H54 (cell line): ENCODE results near the gene BUB1B.
"Not testable (repeated sequence)": the region's sequence is repeated elsewhere in the genome, so short reads cannot be mapped to it uniquely, and the experiment has no call there.

ENCODE experiments used
- DNase-seq: peaks from one replicate; pipeline ENCODE4 v3.0.0; 2011; ENCODE audit warnings: low spot score, mixed read lengths; ENCODE audit not compliant: insufficient read length
- FAIRE-seq: peaks from 3 replicates; lab custom pipeline; 2011; peaks lifted over from hg19 to GRCh38; lab: Jason Lieb, UNC
- POLR2A ChIP-seq: IDR thresholded peaks from 2 replicates; pipeline ENCODE4 v1.6.1; 2011; ENCODE audit warnings: low read depth, mild to moderate bottlenecking, low read length

BUB1B gene

DNA sequence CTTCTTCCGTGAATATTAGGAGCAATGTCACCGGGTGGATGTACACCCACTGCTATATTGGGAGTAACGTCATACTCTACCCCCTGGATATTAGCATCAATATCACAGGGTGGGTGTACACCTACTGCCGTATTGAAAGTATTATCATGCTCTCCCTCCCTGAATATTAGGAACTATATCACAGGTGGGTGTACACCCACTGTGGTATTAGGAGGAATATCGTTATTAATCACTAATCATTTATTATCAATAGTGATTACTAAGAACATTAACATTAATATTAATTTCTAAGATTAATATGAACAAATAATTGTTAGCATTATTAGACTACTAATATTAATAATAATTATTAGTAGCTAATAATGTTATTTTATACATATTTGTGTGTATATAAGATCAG, 30.8 kb upstream of the BUB1B start:
- no peak for DNase-seq
- TF ChIP-seq POLR2A = no peak
- FAIRE-seq = no peak

GRCh38 chr15:40130799-40131502, 29.9 kb upstream of the BUB1B start:
- no peak for FAIRE-seq
- TF ChIP-seq POLR2A = no peak
- DNase-seq = no peak

DNA sequence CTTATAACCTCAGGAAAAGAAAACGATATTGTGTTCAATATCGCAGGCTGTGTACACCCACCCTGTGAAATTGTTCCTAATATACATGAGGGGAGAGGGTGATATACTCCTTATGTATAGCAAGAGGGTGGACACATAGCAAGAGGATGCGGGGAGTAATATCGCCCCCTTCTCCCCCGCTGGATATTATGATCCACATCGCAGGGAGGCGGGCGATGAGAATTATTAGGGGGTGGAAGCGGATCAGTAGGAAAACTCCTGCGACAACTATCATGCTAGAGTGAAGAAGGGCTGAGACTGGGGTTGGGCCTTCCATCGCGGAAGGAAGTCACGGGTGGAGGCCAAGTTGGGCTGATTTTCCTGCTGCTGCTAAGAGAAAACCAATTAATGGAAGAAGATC, 27.3 kb upstream of the BUB1B start:
- DNase-seq (no peak), FAIRE-seq (no peak)
- no peak for TF ChIP-seq POLR2A

GRCh38 chr15:40134885-40135284, 26.0 kb upstream of the BUB1B start:
- TF ChIP-seq POLR2A = no peak
- no peak for FAIRE-seq
- DNase-seq = no peak

DNA sequence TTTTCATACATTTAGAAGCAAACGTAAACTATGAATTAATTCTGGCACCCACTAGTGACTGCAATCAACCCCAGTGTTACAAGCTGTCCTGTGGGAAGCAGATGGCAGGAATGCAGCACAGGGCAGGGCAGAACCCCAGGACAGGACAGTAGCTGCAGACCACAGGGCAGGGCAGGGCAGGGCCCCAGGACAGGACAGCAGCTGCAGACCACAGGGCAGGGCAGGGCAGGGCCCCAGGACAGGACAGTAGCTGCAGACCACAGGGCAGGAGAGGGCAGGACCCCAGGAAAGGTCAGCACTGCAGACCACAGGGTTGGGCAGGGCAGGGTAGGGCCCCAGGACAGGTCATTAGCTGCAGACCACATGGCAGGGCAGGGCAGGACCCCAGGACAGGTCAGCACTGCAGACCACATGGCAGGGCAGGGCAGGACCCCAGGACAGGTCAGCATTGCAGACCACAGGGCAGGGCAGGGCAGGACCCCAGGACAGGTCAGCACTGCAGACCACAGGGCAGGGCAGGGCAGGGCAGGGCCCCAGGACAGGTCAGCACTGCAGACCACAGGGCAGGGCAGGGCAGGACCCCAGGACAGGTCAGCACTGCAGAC, 24.9 kb upstream of the BUB1B start:
- not testable (repeated sequence) for DNase-seq, FAIRE-seq

DNA sequence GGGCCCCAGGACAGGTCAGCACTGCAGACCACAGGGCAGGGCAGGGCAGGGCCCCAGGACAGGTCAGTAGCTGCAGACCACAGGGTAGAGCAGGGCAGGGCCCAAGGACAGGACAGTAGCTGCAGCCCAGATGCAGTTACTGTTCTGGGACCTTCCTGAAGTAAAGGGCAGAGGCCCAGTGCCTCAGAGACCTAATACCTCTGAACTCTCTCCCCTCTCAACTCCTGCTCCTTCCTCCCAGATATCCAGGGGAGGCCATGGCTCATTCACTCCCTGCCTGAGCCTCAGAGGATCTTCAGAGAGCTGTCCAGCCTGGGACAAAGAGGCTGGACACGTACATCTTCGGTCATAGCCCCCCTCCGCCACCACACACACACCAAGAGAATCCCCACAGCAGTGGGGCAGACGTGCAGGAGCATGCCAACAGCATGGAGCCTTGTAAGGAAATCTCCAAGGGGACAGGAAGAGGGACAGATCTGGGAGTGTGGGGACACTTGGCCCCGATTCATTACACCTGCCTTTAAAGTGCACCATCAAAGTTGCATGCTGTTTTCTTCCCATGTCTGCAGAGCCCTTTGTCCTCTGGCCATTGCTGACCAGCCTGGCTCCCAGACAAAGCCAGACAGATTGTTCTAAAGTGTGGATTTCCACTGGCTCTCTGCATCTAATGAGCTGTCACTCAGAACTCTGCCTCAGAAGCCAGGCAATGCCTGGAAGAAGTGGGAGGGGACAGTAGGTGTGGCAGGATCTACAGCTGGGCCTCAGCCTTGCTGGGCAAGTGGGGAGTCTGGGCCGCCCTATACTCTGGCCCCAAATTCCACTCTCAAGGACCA, 24.2 kb upstream of the BUB1B start:
- no peak for TF ChIP-seq POLR2A
- DNase-seq (no peak), FAIRE-seq (no peak)

GRCh38 chr15:40137303-40138200, 23.3 kb upstream of the BUB1B start:
- FAIRE-seq (no peak), DNase-seq (no peak)
- TF ChIP-seq POLR2A = no peak

DNA sequence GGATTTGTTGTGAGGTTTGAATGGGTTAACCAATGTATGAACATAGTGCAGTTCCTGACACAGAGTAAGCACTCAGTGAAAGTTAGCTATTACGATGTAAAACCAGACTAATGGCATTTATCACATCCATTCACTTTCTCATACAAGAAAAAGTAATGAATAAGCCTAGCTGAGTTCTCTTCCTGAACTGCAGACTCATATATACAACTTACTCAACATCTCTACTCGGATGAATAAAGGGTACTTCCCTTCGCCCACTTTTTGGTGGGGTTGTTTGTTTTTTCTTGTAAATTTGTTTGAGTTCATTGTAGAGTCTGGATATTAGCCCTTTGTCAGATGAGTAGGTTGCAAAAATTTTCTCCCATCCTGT, 22.7 kb upstream of the BUB1B start:
- DNase-seq, FAIRE-seq: not testable (repeated sequence)

DNA sequence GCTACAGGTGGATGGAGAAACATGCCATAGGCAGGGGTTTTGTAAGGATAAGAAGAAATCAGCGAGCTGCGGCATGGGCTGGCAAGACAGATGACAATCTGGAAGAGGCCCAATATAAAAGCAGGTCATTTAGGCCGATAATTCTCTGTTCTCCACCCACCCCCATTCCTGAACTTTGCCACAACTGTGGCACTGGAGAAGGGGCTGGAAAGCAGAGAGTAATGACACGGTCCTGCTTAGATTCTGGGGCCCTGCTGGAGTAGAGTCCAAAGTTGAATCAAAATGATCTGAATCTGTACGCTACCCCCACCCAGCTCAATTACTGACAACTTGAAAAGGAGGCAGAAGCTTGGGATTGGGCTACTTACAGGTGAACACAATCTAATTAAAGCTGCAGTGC, 18.4 kb upstream of the BUB1B start:
- no peak for DNase-seq
- TF ChIP-seq POLR2A = no peak
- no peak for FAIRE-seq

- DNase-seq (peak; percentile 39), FAIRE-seq (peak; percentile 15)
- TF ChIP-seq POLR2A = no peak
These were observed 14.8 kb upstream of the BUB1B start for GRCh38 chr15:40146037-40146436.

- TF ChIP-seq POLR2A = no peak
- no peak for DNase-seq
- no peak for FAIRE-seq
These were observed 11.5 kb upstream of the BUB1B start for GRCh38 chr15:40149339-40149738.

DNA sequence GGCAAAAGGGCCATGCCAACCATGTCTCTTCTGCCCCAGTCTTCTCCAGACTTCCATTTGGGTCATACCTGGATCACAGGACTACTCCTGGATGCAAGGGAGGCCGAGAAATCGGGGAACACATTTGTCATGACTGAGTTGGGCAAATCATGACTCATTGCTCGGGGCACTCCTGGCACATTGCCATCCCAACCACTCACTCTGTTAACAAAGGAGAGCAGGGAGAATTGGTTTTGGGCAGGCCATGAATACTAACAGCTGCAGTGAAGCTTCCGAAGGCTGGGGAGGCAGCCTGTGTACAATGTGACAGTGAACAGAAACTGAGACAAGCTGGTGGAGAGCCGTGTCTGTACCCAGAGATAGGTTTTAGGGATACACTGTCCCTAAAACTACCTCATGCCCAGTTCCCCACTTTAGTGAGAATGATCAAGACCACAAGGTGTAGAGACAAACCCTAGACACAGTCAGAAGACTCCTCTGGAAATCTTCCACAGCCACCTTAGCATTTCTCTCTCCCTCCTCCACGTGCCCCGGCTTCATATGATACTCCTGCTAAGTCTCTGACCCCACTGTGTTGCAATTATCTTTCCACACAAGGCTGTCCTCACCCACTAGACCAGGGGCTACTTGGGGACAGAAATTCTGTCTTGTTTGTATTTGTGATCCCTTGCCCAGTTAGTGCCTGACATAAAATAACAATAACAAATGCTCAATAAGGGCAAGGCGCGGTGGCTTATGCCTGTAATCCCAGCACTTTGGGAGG, 10.5 kb upstream of the BUB1B start:
- DNase-seq (peak; percentile 63), FAIRE-seq (peak; percentile 82)
- TF ChIP-seq POLR2A = no peak

DNA sequence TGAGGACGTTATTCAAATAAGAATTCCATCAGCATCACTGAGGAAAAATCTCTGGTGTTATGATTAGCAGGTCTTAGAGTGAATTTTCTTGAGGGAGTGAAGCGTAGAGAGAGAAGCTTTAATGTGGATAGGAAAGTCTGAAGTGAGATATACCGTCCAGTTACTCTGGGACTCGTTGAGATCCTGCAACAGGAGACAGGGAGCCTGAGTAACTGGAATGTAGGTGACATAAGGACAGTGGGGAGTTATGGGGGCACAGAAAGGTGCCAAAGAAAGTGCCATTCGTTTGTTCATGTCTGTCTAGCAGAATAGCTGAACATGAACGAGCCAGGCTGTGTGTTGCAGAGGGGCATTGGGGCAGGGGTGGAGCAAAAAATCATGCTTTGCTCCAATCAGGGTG, 9.4 kb upstream of the BUB1B start:
- DNase-seq (no peak), FAIRE-seq (no peak)
- no peak for TF ChIP-seq POLR2A

- TF ChIP-seq POLR2A = no peak
- no peak for FAIRE-seq
These were observed 8.9 kb upstream of the BUB1B start for GRCh38 chr15:40151991-40152390.

DNA sequence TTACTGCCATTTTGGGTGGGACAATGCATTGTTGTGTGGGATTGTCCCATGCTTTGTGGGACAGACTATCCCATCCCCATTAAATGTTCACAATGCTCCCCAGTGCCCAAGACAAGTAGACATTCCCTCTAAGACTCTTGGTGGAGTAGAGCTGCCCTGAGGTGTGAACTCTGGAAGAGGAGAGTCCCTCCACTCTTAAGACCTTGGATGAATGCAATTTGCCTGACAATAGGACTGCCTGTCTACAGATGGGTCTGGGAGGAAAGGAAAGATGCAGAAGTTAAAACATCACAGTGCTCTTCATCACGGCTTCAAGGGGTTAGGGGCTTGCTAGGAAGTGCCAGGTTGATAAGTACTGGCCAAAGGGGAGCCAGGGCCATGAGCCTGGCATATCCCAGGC, 6.0 kb upstream of the BUB1B start:
- DNase-seq = not testable (repeated sequence)

More at GRCh38 chr15:40151991-40152390, 8.9 kb upstream of the BUB1B start:
- DNase-seq = no peak

More for the DNA sequence above, 6.0 kb upstream of the BUB1B start:
- FAIRE-seq = not testable (repeated sequence)
